OCI-LY3 (cell line): Measurements from ENCODE around the gene CBFA2T2.

Source experiments
- H2AFZ ChIP-seq: fragments of 200-600, 300-600 bp; shearing (Covaris generic); 2 replicates; pipeline ENCODE4 v1.6.0; 2014; ENCODE audit warnings: antibody characterized with exemption, low read depth, low read length
- H3K27ac ChIP-seq: fragments of 200-600, 300-600 bp; sonication (generic); 2 replicates; pipeline ENCODE4 v1.5.1; 2014; ENCODE audit warnings: mild to moderate bottlenecking, low read length, moderate library complexity, mixed read lengths
- H3K27me3 ChIP-seq: fragments of 200-600, 300-600 bp; sonication (generic); 2 replicates; pipeline ENCODE4 v1.6.1; 2014; ENCODE audit warnings: low read depth, low read length, mixed read lengths
- H3K36me3 ChIP-seq: fragments of 200-600, 300-600 bp; sonication (generic); replicated peaks from 2 replicates; pipeline ENCODE3; 2014; ENCODE audit warnings: low read depth, low read length, mixed read lengths
- H3K4me1 ChIP-seq: fragments of 300-600, 200-600 bp; sonication (generic); 2 replicates; pipeline ENCODE4 v1.6.1; 2014; ENCODE audit warnings: low read length, mixed read lengths
- H3K4me2 ChIP-seq: fragments of 200-600, 300-600 bp; sonication (generic); 2 replicates; pipeline ENCODE4 v1.6.1; 2014; ENCODE audit warnings: low read length, mixed read lengths
- H3K4me3 ChIP-seq: fragments of 300-600, 200-600 bp; sonication (generic); 2 replicates; pipeline ENCODE4 v1.5.1; 2014; ENCODE audit warnings: antibody characterized with exemption, mild to moderate bottlenecking, low read length, moderate library complexity
- H3K79me2 ChIP-seq: fragments of 300-600, 200-600 bp; shearing (Covaris generic); 2 replicates; pipeline ENCODE4 v1.6.1; 2014; ENCODE audit warnings: mild to moderate bottlenecking, low read length, mixed read lengths
- H3K9ac ChIP-seq: fragments of 300-600, 200-600 bp; shearing (Covaris generic); 2 replicates; pipeline ENCODE4 v1.6.0; 2014; ENCODE audit warnings: mild to moderate bottlenecking, low read length, moderate library complexity
- H3K9me3 ChIP-seq: fragments of 200-600, 300-600 bp; shearing (Covaris generic); 2 replicates; pipeline ENCODE4 v1.6.1; 2014; ENCODE audit warnings: low read length, mixed read lengths; ENCODE audit not compliant: insufficient read depth
- H4K20me1 ChIP-seq: fragments of 200-600, 300-600 bp; sonication (generic); 2 replicates; pipeline ENCODE4 v1.6.1; 2016; ENCODE audit warnings: low read length, mixed read lengths; ENCODE audit not compliant: insufficient read depth
- CTCF ChIP-seq: fragments of 200-600, 300-600 bp; sonication (generic); IDR thresholded peaks from 2 replicates; pipeline ENCODE4 v1.5.1; 2014; ENCODE audit warnings: antibody characterized with exemption, low read length, low read depth
- EZH2phosphoT487 ChIP-seq: fragments of 200-600 bp; shearing (Covaris generic); IDR thresholded peaks from 2 replicates; pipeline ENCODE4 v1.6.1; 2018; ENCODE audit warnings: antibody characterized with exemption, mixed run types, low read depth

CBFA2T2 gene

DNA sequence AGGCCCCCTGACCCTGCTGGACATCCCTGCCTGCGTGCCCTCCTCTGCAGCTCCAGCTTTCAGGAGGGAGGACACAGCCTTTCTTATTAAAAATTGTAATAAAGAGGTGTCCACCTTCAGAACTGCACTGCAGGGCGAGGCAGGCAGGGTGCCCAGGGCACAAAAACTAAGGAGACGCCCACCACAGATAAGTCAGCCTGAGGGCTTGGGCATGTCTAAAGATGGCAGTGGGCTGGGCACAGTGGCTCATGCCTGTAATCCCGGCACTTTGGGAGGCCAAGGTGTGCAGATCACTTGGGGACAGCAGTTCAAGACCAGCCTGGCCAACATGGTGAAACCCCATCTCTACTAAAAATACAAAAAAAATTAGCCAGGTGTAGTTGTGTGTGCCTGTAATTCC lies 165.3 kb downstream of the CBFA2T2 start:
- Histone ChIP-seq H3K4me2 (no peak overlapping the region), H3K9me3 (no peaks in the 10 kb centered on the region), H3K27me3 (no peaks in the 10 kb centered on the region), H2AFZ (no peak overlapping the region), H3K4me1 (peaks cover 31% of the 10 kb centered on the region), H3K9ac (no peak overlapping the region), H3K27ac (no peak overlapping the region), H3K79me2 (no peaks in the 10 kb centered on the region), H3K36me3 (no peaks in the 10 kb centered on the region), H3K4me3 (no peak overlapping the region), H4K20me1 (no peaks in the 10 kb centered on the region)
- TF ChIP-seq EZH2phosphoT487 = no peak
- no peak for TF ChIP-seq CTCF

DNA sequence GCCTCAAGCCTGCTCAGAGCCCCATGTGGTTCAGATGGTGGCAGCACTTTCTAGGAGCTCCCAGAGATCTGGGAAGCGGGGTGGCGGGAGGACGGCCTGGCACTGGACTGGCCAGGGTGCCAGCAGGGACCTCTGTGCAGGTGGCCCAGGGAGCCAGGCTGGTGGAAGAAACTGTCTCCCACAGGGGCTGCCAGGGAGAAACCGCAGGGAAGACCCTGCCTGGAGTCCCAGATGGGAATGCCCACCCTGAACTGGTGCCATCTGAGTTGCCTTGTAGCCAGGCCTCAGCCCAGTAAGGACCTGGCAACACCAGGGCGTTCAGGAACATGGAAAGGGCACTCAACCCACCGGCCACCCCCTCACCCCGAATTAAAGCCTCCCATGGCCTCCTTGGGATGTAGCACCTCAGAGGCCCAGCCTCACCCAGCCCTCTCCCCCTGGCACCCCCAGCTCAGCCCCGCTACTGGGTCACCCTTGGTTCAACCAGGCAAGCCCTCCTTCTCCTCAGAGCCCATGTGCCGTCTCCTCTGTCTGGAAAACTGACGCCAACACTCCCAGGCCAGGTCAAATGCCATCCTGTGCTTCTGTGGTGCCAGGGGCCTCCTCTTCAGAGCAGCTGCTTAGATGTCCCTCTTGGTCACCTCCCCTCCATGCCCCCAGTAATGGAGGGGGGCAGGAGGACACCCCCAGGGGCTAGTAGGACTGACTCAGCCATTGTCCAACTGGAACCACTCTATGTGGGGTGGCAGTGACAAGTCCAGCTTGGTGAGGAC lies 166.3 kb downstream of the CBFA2T2 start:
- no peaks in the 10 kb centered on the region for H4K20me1 ChIP-seq
- no peak overlapping the region for H3K27ac ChIP-seq
- H2AFZ ChIP-seq = no peak overlapping the region
- no peak for TF ChIP-seq CTCF
- TF ChIP-seq EZH2phosphoT487 = no peak
- H3K9me3 ChIP-seq = no peaks in the 10 kb centered on the region
- no peak overlapping the region for H3K9ac ChIP-seq
- no peaks in the 10 kb centered on the region for H3K27me3 ChIP-seq
- H3K4me1 ChIP-seq = peaks cover 30% of the 10 kb centered on the region
- H3K36me3 ChIP-seq = no peaks in the 10 kb centered on the region
- H3K4me3 ChIP-seq = no peak overlapping the region
- H3K79me2 ChIP-seq = no peaks in the 10 kb centered on the region
- no peak overlapping the region for H3K4me2 ChIP-seq

DNA sequence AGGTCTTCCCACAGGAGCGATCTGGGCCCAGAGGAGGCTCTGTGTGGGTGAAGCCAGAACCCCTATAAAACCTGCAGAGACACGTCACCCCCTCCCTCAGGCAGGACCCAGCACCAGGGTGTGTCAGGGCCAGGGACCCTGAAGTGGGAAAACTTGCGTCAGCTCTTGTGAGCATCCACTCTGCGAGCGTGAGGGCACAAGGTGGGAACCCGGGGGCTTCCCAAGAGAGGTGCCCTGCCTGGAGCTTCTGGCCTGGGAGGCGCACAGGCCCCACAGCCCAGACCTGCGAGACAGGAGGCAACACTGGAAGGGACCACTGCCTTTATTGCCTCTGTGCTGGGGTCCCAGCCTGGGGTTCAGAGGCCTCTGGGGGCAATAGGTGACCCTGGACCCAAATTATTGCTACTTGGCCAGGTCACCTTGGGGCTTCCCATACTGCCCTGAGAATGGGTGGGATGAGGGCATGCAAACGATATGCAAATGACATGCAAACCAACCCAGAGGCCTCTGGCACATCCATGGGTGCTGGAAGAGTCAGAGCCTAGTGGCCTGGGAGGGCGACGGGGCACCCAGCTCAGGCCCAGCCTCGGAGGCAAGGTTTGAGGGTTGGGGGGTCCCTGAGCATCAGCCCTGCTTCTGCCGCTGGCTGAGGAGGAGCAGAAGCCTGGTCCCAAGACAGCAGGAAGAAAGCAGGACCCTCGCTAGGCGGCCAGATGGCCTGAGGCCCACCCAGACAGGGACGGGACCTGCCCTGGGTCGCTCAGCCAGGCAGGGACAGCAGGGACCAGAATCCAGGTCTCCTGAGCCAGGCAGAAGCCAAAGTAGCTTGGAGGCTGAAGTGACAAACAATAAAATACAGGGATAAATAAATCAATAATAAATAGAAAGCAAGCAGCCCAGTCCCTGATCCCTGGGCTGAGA lies 167.1 kb downstream of the CBFA2T2 start:
- peaks cover 22% of the 10 kb centered on the region for H3K4me1 ChIP-seq
- H3K4me3 ChIP-seq = no peak overlapping the region
- H3K9me3 ChIP-seq = no peaks in the 10 kb centered on the region
- no peaks in the 10 kb centered on the region for H4K20me1 ChIP-seq
- no peak for TF ChIP-seq CTCF
- no peak for TF ChIP-seq EZH2phosphoT487
- H2AFZ ChIP-seq = no peak overlapping the region
- H3K36me3 ChIP-seq = no peaks in the 10 kb centered on the region
- H3K27me3 ChIP-seq = no peaks in the 10 kb centered on the region
- H3K9ac ChIP-seq = no peak overlapping the region
- no peaks in the 10 kb centered on the region for H3K79me2 ChIP-seq
- H3K27ac ChIP-seq = no peak overlapping the region
- no peak overlapping the region for H3K4me2 ChIP-seq

DNA sequence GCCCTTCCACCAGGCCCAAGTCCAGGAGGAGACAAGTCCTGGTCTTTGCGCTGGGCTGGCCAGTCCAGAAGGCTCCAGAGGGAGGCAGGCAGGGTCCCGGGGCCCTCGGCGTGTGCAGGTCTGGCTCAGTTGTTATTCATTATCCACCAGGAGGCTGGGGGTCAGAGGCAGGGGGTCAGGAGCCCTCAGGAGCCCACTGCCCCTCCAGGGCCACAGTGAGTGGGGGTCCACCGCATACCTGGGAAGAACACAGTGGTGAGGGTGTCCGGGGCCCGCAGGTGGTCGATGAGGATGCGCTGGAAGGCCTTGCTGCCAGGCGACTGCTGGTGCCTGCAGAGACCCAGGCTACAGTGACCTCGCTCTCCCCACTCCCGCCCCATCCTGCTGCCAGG lies 167.8 kb downstream of the CBFA2T2 start:
- Histone ChIP-seq H3K9me3 (no peaks in the 10 kb centered on the region), H3K36me3 (no peaks in the 10 kb centered on the region), H3K4me2 (no peak overlapping the region), H3K27me3 (no peaks in the 10 kb centered on the region), H3K27ac (no peak overlapping the region), H3K4me3 (no peak overlapping the region), H3K9ac (no peak overlapping the region), H3K4me1 (peaks cover 21% of the 10 kb centered on the region), H3K79me2 (no peaks in the 10 kb centered on the region), H4K20me1 (no peaks in the 10 kb centered on the region), H2AFZ (no peak overlapping the region)
- TF ChIP-seq CTCF (no peak), EZH2phosphoT487 (no peak)
